GM13976 (cell line): ENCODE results near the gene PTPN21.
"Not testable (repeated sequence)": the region's sequence is repeated elsewhere in the genome, so short reads cannot be mapped to it uniquely, and the experiment has no call there.

Experiments
- DNase-seq: peaks from one replicate; pipeline ENCODE4 v3.0.0; 2012; ENCODE audit warnings: low spot score
- CTCF ChIP-seq: IDR thresholded peaks from 2 replicates; pipeline ENCODE4 v1.5.1; 2012; ENCODE audit warnings: borderline replicate concordance, mild to moderate bottlenecking; ENCODE audit not compliant: insufficient read depth; ENCODE audit errors: extremely low read depth, missing control alignments, control extremely low read depth
- in situ Hi-C: fragments of 300-500 bp; cut with MboI; formaldehyde crosslinking; loops from one replicate; pipeline ENCODE4 v1.12.0; 2022; ENCODE audit warnings: low sequenced_read_pairs, mixed read lengths, inconsistent platforms; ENCODE audit not compliant: unreplicated experiment

Gene PTPN21

GRCh38 chr14:88535149-88535548, 19.7 kb downstream of the PTPN21 start:
- DNase-seq, result no peak

GRCh38 chr14:88533064-88533602, 21.7 kb downstream of the PTPN21 start:
- no peak for TF ChIP-seq CTCF
- DNase-seq, result no peak
- in situ Hi-C loops, result no loop called here

More at GRCh38 chr14:88535149-88535548, 19.7 kb downstream of the PTPN21 start:
- in situ Hi-C loops, result no loop called here
- TF ChIP-seq CTCF, result no peak

- in situ Hi-C loops, DNase-seq: not testable (repeated sequence)
Measured at GRCh38 chr14:88529889-88530288, 24.9 kb downstream of the PTPN21 start.

- in situ Hi-C loops, result no loop called here
Measured at GRCh38 chr14:88522393-88522792, 32.4 kb downstream of the PTPN21 start.

GRCh38 chr14:88521818-88522217, 33.0 kb downstream of the PTPN21 start:
- no peak for TF ChIP-seq CTCF
- DNase-seq, result no peak
- in situ Hi-C loops, result no loop called here

More at GRCh38 chr14:88522393-88522792, 32.4 kb downstream of the PTPN21 start:
- no peak for DNase-seq
- TF ChIP-seq CTCF, result no peak

GRCh38 chr14:88519907-88520306, 34.9 kb downstream of the PTPN21 start:
- no peak for DNase-seq
- no peak for TF ChIP-seq CTCF
- in situ Hi-C loops, result no loop called here

- in situ Hi-C loops, result no loop called here
- no peak for TF ChIP-seq CTCF
- no peak for DNase-seq
Measured at GRCh38 chr14:88518592-88519512, 36.0 kb downstream of the PTPN21 start.
